Activated CD8-positive, alpha-beta memory T cell treated with anti-CD3 and anti-CD28 coated beads, Interleukin-2, amount 50 U/mL, for 48 hours (primary cell): Measurements from ENCODE around the gene PHF23.

Source experiments
- DNase-seq: peaks from one replicate; pipeline ENCODE4 v3.0.0-alpha.2; 2020

The PHF23 gene

GRCh38 chr17:7219812-7220592 is 19.3 kb downstream of the PHF23 start, which contains the start of the genes ACADVL and DLG4:
Gene ACADVL (plus strand): TSS chr17:7219938. CDS start chr17:7219985, 47 bp downstream.
Gene DLG4 (minus strand): TSS chr17:7219836.
- peak; percentile 93 for DNase-seq

- DNase-seq, result no peak
Observed at GRCh38 chr17:7219229-7219811, 19.9 kb downstream of the PHF23 start.

GRCh38 chr17:7218758-7219157 is 20.5 kb downstream of the PHF23 start:
- no peak for DNase-seq

- DNase-seq, result no peak
Observed at GRCh38 chr17:7218166-7218565, 21.1 kb downstream of the PHF23 start.

GRCh38 chr17:7217113-7217987 is 21.9 kb downstream of the PHF23 start:
- no peak for DNase-seq

- DNase-seq, result no peak
Observed at GRCh38 chr17:7216242-7217112, 22.8 kb downstream of the PHF23 start.

GRCh38 chr17:7215652-7216180 is 23.5 kb downstream of the PHF23 start:
- no peak for DNase-seq

GRCh38 chr17:7215136-7215638 is 24.1 kb downstream of the PHF23 start:
- no peak for DNase-seq

- DNase-seq, result peak; percentile 99
Observed at GRCh38 chr17:7214300-7215135, 24.7 kb downstream of the PHF23 start.

GRCh38 chr17:7213895-7214299 is 25.4 kb downstream of the PHF23 start:
- DNase-seq, result no peak

GRCh38 chr17:7211491-7212273 is 27.6 kb downstream of the PHF23 start:
- no peak for DNase-seq

- DNase-seq, result no peak
Observed at GRCh38 chr17:7208754-7209460, 30.4 kb downstream of the PHF23 start.

- DNase-seq, result no peak
Observed at GRCh38 chr17:7208027-7208571, 31.2 kb downstream of the PHF23 start.

GRCh38 chr17:7207120-7208001 is 31.9 kb downstream of the PHF23 start:
- no peak for DNase-seq

- no peak for DNase-seq
Observed at GRCh38 chr17:7205561-7205960, 33.7 kb downstream of the PHF23 start.

- peak; percentile 94 for DNase-seq
Observed at GRCh38 chr17:7204828-7205461, 34.3 kb downstream of the PHF23 start.

GRCh38 chr17:7204336-7204735 is 34.9 kb downstream of the PHF23 start:
- DNase-seq, result no peak

- no peak for DNase-seq
Observed at GRCh38 chr17:7203391-7203790, 35.9 kb downstream of the PHF23 start.
